ENCODE results near the gene IMPDH2. TPM values are rescaled to one million over a fixed set of nuclear protein-coding genes. Genes with fewer than 3 reads are reported as not detected.

The IMPDH2 gene
- total and polyA plus RNA-seq, 2 of the 8 experiments (the other 6 are each of a cell fraction or from before 2014, with no cell fraction given): 374 to 409 TPM

DNA sequence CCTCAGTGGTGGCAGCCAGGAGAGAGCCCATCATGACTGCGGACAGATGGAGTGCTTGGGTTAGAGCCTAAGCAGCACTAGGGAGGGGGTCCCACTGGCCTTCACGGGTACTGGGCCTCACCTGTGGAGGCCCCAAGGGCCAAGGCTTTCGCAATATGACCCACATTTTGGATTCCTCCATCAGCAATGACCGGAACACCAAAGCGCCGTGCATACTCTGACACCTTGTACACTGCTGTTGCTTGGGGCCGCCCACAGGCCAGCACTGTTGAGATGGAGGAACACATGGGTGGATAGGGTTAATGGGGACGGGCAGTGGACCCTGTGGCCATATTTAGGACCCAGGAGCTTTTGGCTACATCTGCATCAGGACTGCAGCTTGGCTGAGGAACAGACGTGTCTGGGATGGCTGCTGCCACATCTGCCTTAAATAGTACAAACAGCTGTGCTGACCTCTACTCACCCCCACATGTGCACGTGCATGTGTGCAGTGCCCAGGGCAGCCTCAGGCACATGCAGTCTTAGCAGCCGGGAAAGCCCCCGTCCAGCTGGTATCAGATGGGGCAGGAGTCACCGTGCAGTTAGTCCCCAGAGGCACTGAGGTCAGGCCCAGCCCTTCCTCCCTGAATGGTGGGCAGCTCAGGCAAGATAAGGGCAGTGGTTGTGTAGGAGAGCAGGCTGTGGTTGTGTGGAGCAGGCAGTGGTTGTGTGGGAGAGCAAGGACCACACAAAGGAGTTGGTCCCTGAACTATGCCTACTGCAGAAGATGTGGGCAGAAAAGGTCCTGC is 4.0 kb downstream of the IMPDH2 start:
- no peak overlapping the region for H2BK120ac ChIP-seq (replicated peaks; ENCODE audit: low read depth, low read length)
- no peak overlapping the region for H2AK5ac ChIP-seq (ENCODE audit: low read depth, low read length)
- no peak overlapping the region for H3K18ac ChIP-seq (ENCODE audit: extremely low read depth, low read length)
- H4K91ac ChIP-seq (replicated peaks; ENCODE audit: insufficient read length, low read length): no peak overlapping the region
- H3K14ac ChIP-seq (ENCODE audit: insufficient read length): no peak overlapping the region
- H3K4me3 ChIP-seq (ENCODE audit: extremely low read depth in 1 of 4, insufficient read depth in 2 of 4, low read depth in 3 of 4, low read length in 4 of 4): no peak overlapping the region
- H3K9ac ChIP-seq (replicated peaks in 1 of 4; ENCODE audit: extremely low read depth in 1 of 4, low read depth in 3 of 4, low read length in 3 of 4): no peak overlapping the region; a peak in 1 of 7 replicates
- H3K9me3 ChIP-seq (ENCODE audit: insufficient read depth in 2 of 2, low read depth in 1 of 2, low read length in 1 of 2): no peaks in the 10 kb centered on the region
- no peak overlapping the region for H3K23ac ChIP-seq (ENCODE audit: insufficient read length)
- DNase-seq (ENCODE audit: low read depth in 1 of 2, low spot score in 2 of 2): no peak
- H3K36me3 ChIP-seq (ENCODE audit: control insufficient read depth in 2 of 4, insufficient read depth in 4 of 4, low read length in 3 of 4): peaks cover 32 to 50% (median 43%) of the 10 kb centered on the region in 4 experiments
- H2AFZ ChIP-seq (ENCODE audit: low read length): no peak overlapping the region
- H3K27ac ChIP-seq (ENCODE audit: low read depth, low read length): no peak overlapping the region; the same call in 1 of the 2 replicates
- H3K4me1 ChIP-seq (replicated peaks in 1 of 4; ENCODE audit: control insufficient read depth in 3 of 4, insufficient read depth in 4 of 4, low read length in 3 of 4): peaks cover 0 to 21% (median 12%) of the 10 kb centered on the region in 4 experiments; a peak in 6 of 7 replicates
- no peak for FAIRE-seq
- ChIA-PET CTCF (ENCODE audit: partially characterized antibody) (interaction anchor here (0.9 to 24.3 kb wide), 4 partner anchors 13 to 69 kb away, joined by 3 to 467 read pairs (median 28); partner anchors contain the start of genes P4HTM, QRICH1 and WDR6), POLR2A (ENCODE audit: partially characterized antibody) (interaction anchor here (0.6 to 33.9 kb wide), 10 partner anchors 9 to 1075 kb away, joined by 3 to 1518 read pairs (median 5); partner anchors contain the start of genes DALRD3, P4HTM, QARS1 and QRICH1)
- H4K20me1 ChIP-seq (replicated peaks in 1 of 2; ENCODE audit: control insufficient read depth in 1 of 2, insufficient read depth in 2 of 2, low read length in 2 of 2): peaks cover 8 to 18% of the 10 kb centered on the region in 2 experiments
- H2BK12ac ChIP-seq (ENCODE audit: low read depth, low read length): no peak overlapping the region
- H2BK20ac ChIP-seq (ENCODE audit: low read length): no peak overlapping the region
- no peak overlapping the region for H3K4me2 ChIP-seq (ENCODE audit: insufficient read depth in 1 of 2, low read depth in 2 of 2, low read length in 2 of 2)
- TF ChIP-seq, protein P1, sequence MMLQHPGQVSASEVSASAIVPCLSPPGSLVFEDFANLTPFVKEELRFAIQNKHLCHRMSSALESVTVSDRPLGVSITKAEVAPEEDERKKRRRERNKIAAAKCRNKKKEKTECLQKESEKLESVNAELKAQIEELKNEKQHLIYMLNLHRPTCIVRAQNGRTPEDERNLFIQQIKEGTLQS (IDR thresholded peaks at IDR 0.05; ENCODE audit: insufficient read depth, low read depth, low read length): no peak
- TF ChIP-seq POLR2AphosphoS5 (IDR thresholded peaks at IDR 0.05; ENCODE audit: low read depth, low read length): peak; percentile 85
- no peak overlapping the region for H3K56ac ChIP-seq (replicated peaks; ENCODE audit: insufficient read length, low read depth, low read length)
- no peak overlapping the region for H3K4ac ChIP-seq (replicated peaks; ENCODE audit: insufficient read length, low read depth, low read length)
- H3K23me2 ChIP-seq (ENCODE audit: low read depth, low read length): peaks cover 24% of the 10 kb centered on the region
- no peaks in the 10 kb centered on the region; a peak in 1 of 7 replicates for H3K27me3 ChIP-seq (replicated peaks in 1 of 4; ENCODE audit: control insufficient read depth in 3 of 4, extremely low read depth in 1 of 4, insufficient read depth in 3 of 4, low read length in 3 of 4)
- H3K79me1 ChIP-seq (ENCODE audit: low read depth, low read length): peaks cover 7% of the 10 kb centered on the region
- H4K5ac ChIP-seq (ENCODE audit: insufficient read length, low read depth, low read length): no peak overlapping the region
- H2BK5ac ChIP-seq (ENCODE audit: low read depth, low read length): no peak overlapping the region
- 95% methylated on average over 13 of the region's 13 CpGs; no CpG with 5 or more reads in 1 of the 2 experiments for WGBS, 2 experiments (ENCODE audit: extremely low coverage in 1 of 2, insufficient coverage in 1 of 2, insufficient read length in 1 of 2, insufficient replicate concordance in 2 of 2, low coverage in 1 of 2, low lambda C conversion rate in 2 of 2, missing lambda C conversion rate in 1 of 2)
- H2BK15ac ChIP-seq (ENCODE audit: low read length): no peak overlapping the region
- H3K79me2 ChIP-seq (ENCODE audit: control insufficient read depth in 1 of 2, insufficient read depth in 2 of 2, low read length in 2 of 2): peaks cover 4 to 28% of the 10 kb centered on the region in 2 experiments; a peak in 3 of 4 replicates
- H4K8ac ChIP-seq (ENCODE audit: extremely low read depth, insufficient read depth, low read length): peak overlapping the region; percentile 72; the same call in 1 of the 2 replicates

All from H1 (cell line).